Activated T-helper 1 cell treated with anti-CD3 and anti-CD28 coated beads, Interleukin-2, amount 50 U/mL, for 16 hours (primary cell): ENCODE results near the gene LLCFC1.

Experiments
- DNase-seq, 2 donors: peaks; one replicate each; pipeline ENCODE4 v3.0.0-alpha.2; 2020; ENCODE audit warnings: low read depth in 1 of 2, low spot score in 1 of 2

The LLCFC1 gene

GRCh38 chr7:142939226-142939910, at the start of gene LLCFC1:
TSS of gene LLCFC1 (plus strand) at chr7:142939484. CDS start at chr7:142939622, 138 bp downstream.
- no peak for DNase-seq

- DNase-seq: no peak
These were observed 49.5 kb upstream of the LLCFC1 start for GRCh38 chr7:142889816-142890215.

- DNase-seq: no peak
These were observed 48.3 kb upstream of the LLCFC1 start for GRCh38 chr7:142890874-142891485.

- DNase-seq: no peak
These were observed 47.7 kb upstream of the LLCFC1 start for GRCh38 chr7:142891490-142892082.

- no peak for DNase-seq
These were observed 46.3 kb upstream of the LLCFC1 start for GRCh38 chr7:142892951-142893350.

- no peak for DNase-seq
These were observed 44.9 kb upstream of the LLCFC1 start for GRCh38 chr7:142894112-142894984.

GRCh38 chr7:142894985-142895593, 44.2 kb upstream of the LLCFC1 start:
- no peak for DNase-seq

GRCh38 chr7:142896151-142896550, 43.1 kb upstream of the LLCFC1 start:
- DNase-seq: no peak

GRCh38 chr7:142896741-142897379, 42.4 kb upstream of the LLCFC1 start:
- DNase-seq: no peak

- no peak for DNase-seq
These were observed 41.6 kb upstream of the LLCFC1 start for GRCh38 chr7:142897691-142898090.

- DNase-seq: no peak
These were observed 40.7 kb upstream of the LLCFC1 start for GRCh38 chr7:142898377-142899170.

GRCh38 chr7:142899661-142900060, 39.6 kb upstream of the LLCFC1 start:
- no peak for DNase-seq

- DNase-seq: no peak
These were observed 37.6 kb upstream of the LLCFC1 start for GRCh38 chr7:142901426-142902259.

GRCh38 chr7:142904128-142904527, 35.2 kb upstream of the LLCFC1 start:
- no peak for DNase-seq

GRCh38 chr7:142905759-142906158, 33.5 kb upstream of the LLCFC1 start:
- DNase-seq: no peak

GRCh38 chr7:142906643-142907042, 32.6 kb upstream of the LLCFC1 start:
- DNase-seq: no peak

- DNase-seq: no peak
These were observed 31.0 kb upstream of the LLCFC1 start for GRCh38 chr7:142908290-142908689.

- no peak for DNase-seq
These were observed 30.1 kb upstream of the LLCFC1 start for GRCh38 chr7:142908921-142909890.
